H1 (cell line): ENCODE results near the gene RAB40A. TPM values are rescaled to one million over a fixed set of nuclear protein-coding genes. Genes with fewer than 3 reads are reported as not detected.

Experiments used
- BRCA1 ChIP-seq: IDR thresholded peaks from 2 replicates; pipeline ENCODE4 v1.6.1; 2012; ENCODE audit warnings: low read depth, low read length, improper control_type of control experiment
- RNF2 ChIP-seq: fragments of 200-900, 300-1000 bp; sonication (generic); IDR thresholded peaks from 2 replicates; pipeline ENCODE4 v1.7.1; 2016; ENCODE audit warnings: borderline replicate concordance, low read depth, mild to moderate bottlenecking, antibody characterized with exemption, low read length; ENCODE audit not compliant: poor library complexity, severe bottlenecking; ENCODE audit errors: missing control alignments
- SIX5 ChIP-seq: IDR thresholded peaks from 2 replicates; pipeline ENCODE4 v1.6.1; 2011; ENCODE audit warnings: mild to moderate bottlenecking, low read depth, low read length
- polyA plus RNA-seq, 7 experiments: library from polyadenylated mRNA; depleted of rRNA in 3 of 7; stranded (reverse) in 5 of 7; unstranded in 2 of 7; fragments of >200 nt in 5 of 7; fragments of 200-250 nt in 2 of 7; gene quantifications; 1 replicate in 5 of 7; 2 replicates in 1 of 7; 4 replicates in 1 of 7; pipeline versions ENCODE4 v1.2.1 to v1.2.3, GENCODE V29; 2011 to 2013; ENCODE audit warnings: missing spikeins in 2 of 7, mixed read lengths in 2 of 7
- total RNA-seq: library from RNA; stranded (reverse); fragmentation: NEBNext Ultra II Directional; extraction: Animal tissue kit (Norgen Biotek cat#: 25700); gene quantifications from 2 replicates; pipeline ENCODE4 v1.2.1, GENCODE V29; 2021

Gene RAB40A
- total and polyA plus RNA-seq, 2 of the 8 experiments (the other 6 are each of a cell fraction or from before 2014, with no cell fraction given), result 0.09 to 0.21 TPM

DNA sequence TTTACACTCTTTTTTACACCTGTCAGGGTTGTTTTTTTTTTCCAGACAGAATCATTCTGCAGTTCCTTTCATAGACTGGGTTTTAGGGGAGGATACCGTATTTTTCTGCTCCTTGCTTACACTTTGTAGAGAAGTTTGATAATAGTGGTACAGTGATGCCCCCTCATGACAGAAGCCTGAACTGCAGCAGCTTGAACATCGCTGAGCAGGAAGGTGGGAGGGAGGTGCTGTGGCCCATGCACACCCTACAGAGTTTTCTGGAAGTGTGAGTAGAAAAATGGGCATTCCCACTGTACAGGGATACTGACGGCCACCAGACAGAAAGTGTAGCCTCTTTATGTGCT, 54.5 kb downstream of the RAB40A start (continued):
- TF ChIP-seq SIX5 (no peak), BRCA1 (no peak), RNF2 (no peak)
- TF ChIP-seq, all 59 proteins: peak for 2
